Measurements from ENCODE around the gene B9D1. TPM values are rescaled to one million over a fixed set of nuclear protein-coding genes. Genes with fewer than 3 reads are reported as not detected.

B9D1 gene
- total RNA-seq, 1 donor, result 0.63 TPM

GRCh38 chr17:19331543-19332245 is 30.8 kb downstream of the B9D1 start:
- Histone ChIP-seq H3K4me3 (ENCODE audit: low read length) (no peak overlapping the region), H3K27me3 (ENCODE audit: insufficient read depth, low read length) (no peaks in the 10 kb centered on the region), H3K4me1 (ENCODE audit: insufficient read depth, low read length) (no peaks in the 10 kb centered on the region), H3K9me3 (ENCODE audit: low read depth, low read length) (no peaks in the 10 kb centered on the region)

- no peaks in the 10 kb centered on the region for H3K27me3 ChIP-seq (ENCODE audit: insufficient read depth, low read length)
Measured at GRCh38 chr17:19331134-19331533, 31.4 kb downstream of the B9D1 start.

GRCh38 chr17:19330271-19330670 is 32.3 kb downstream of the B9D1 start:
- Histone ChIP-seq H3K27me3 (ENCODE audit: insufficient read depth, low read length) (peaks cover 4% of the 10 kb centered on the region), H3K9me3 (ENCODE audit: low read depth, low read length) (peaks cover 8% of the 10 kb centered on the region), H3K4me3 (ENCODE audit: low read length) (no peak overlapping the region), H3K4me1 (ENCODE audit: insufficient read depth, low read length) (no peaks in the 10 kb centered on the region)

More at GRCh38 chr17:19331134-19331533, 31.4 kb downstream of the B9D1 start:
- H3K9me3 ChIP-seq (ENCODE audit: low read depth, low read length), result no peaks in the 10 kb centered on the region
- no peaks in the 10 kb centered on the region for H3K4me1 ChIP-seq (ENCODE audit: insufficient read depth, low read length)
- H3K4me3 ChIP-seq (ENCODE audit: low read length), result no peak overlapping the region

GRCh38 chr17:19329839-19330238 is 32.7 kb downstream of the B9D1 start:
- H3K4me3 ChIP-seq (ENCODE audit: low read length), result no peak overlapping the region
- H3K27me3 ChIP-seq (ENCODE audit: insufficient read depth, low read length), result peaks cover 8% of the 10 kb centered on the region
- no peaks in the 10 kb centered on the region for H3K4me1 ChIP-seq (ENCODE audit: insufficient read depth, low read length)
- peaks cover 10% of the 10 kb centered on the region for H3K9me3 ChIP-seq (ENCODE audit: low read depth, low read length)

GRCh38 chr17:19329136-19329535 is 33.4 kb downstream of the B9D1 start:
- no peak overlapping the region for H3K4me3 ChIP-seq (ENCODE audit: low read length)
- H3K4me1 ChIP-seq (ENCODE audit: insufficient read depth, low read length), result no peaks in the 10 kb centered on the region
- peaks cover 10% of the 10 kb centered on the region for H3K9me3 ChIP-seq (ENCODE audit: low read depth, low read length)
- peaks cover 8% of the 10 kb centered on the region for H3K27me3 ChIP-seq (ENCODE audit: insufficient read depth, low read length)

- Histone ChIP-seq H3K4me1 (ENCODE audit: insufficient read depth, low read length) (no peaks in the 10 kb centered on the region), H3K27me3 (ENCODE audit: insufficient read depth, low read length) (peaks cover 8% of the 10 kb centered on the region), H3K9me3 (ENCODE audit: low read depth, low read length) (peaks cover 10% of the 10 kb centered on the region), H3K4me3 (ENCODE audit: low read length) (no peak overlapping the region)
Measured at GRCh38 chr17:19328441-19329061, 34.0 kb downstream of the B9D1 start.

GRCh38 chr17:19327031-19327783 is 35.3 kb downstream of the B9D1 start:
- Histone ChIP-seq H3K9me3 (ENCODE audit: low read depth, low read length) (peaks cover 10% of the 10 kb centered on the region), H3K27me3 (ENCODE audit: insufficient read depth, low read length) (peaks cover 8% of the 10 kb centered on the region)

GRCh38 chr17:19325542-19325941 is 37.0 kb downstream of the B9D1 start:
- Histone ChIP-seq H3K27me3 (ENCODE audit: insufficient read depth, low read length) (peaks cover 14% of the 10 kb centered on the region), H3K9me3 (ENCODE audit: low read depth, low read length) (peaks cover 10% of the 10 kb centered on the region), H3K4me3 (ENCODE audit: low read length) (no peak overlapping the region), H3K4me1 (ENCODE audit: insufficient read depth, low read length) (no peaks in the 10 kb centered on the region)

More at GRCh38 chr17:19327031-19327783, 35.3 kb downstream of the B9D1 start:
- H3K4me3 ChIP-seq (ENCODE audit: low read length), result no peak overlapping the region
- no peaks in the 10 kb centered on the region for H3K4me1 ChIP-seq (ENCODE audit: insufficient read depth, low read length)

GRCh38 chr17:19322861-19323260 is 39.7 kb downstream of the B9D1 start:
- Histone ChIP-seq H3K4me3 (ENCODE audit: low read length) (no peak overlapping the region), H3K4me1 (ENCODE audit: insufficient read depth, low read length) (no peaks in the 10 kb centered on the region), H3K27me3 (ENCODE audit: insufficient read depth, low read length) (peaks cover 14% of the 10 kb centered on the region), H3K9me3 (ENCODE audit: low read depth, low read length) (peaks cover 10% of the 10 kb centered on the region)

- no peak overlapping the region for H3K4me3 ChIP-seq (ENCODE audit: low read length)
- peaks cover 10% of the 10 kb centered on the region for H3K9me3 ChIP-seq (ENCODE audit: low read depth, low read length)
- H3K27me3 ChIP-seq (ENCODE audit: insufficient read depth, low read length), result peaks cover 15% of the 10 kb centered on the region
- no peaks in the 10 kb centered on the region for H3K4me1 ChIP-seq (ENCODE audit: insufficient read depth, low read length)
Measured at GRCh38 chr17:19322129-19322505, 40.4 kb downstream of the B9D1 start.

GRCh38 chr17:19321481-19322128 is 40.9 kb downstream of the B9D1 start:
- H3K4me3 ChIP-seq (ENCODE audit: low read length), result no peak overlapping the region
- H3K4me1 ChIP-seq (ENCODE audit: insufficient read depth, low read length), result no peaks in the 10 kb centered on the region
- peaks cover 20% of the 10 kb centered on the region for H3K27me3 ChIP-seq (ENCODE audit: insufficient read depth, low read length)
- peaks cover 10% of the 10 kb centered on the region for H3K9me3 ChIP-seq (ENCODE audit: low read depth, low read length)

- Histone ChIP-seq H3K9me3 (ENCODE audit: low read depth, low read length) (peaks cover 8% of the 10 kb centered on the region), H3K4me1 (ENCODE audit: insufficient read depth, low read length) (no peaks in the 10 kb centered on the region), H3K4me3 (ENCODE audit: low read length) (no peak overlapping the region), H3K27me3 (ENCODE audit: insufficient read depth, low read length) (peaks cover 26% of the 10 kb centered on the region)
Measured at GRCh38 chr17:19320876-19321275, 41.6 kb downstream of the B9D1 start.

GRCh38 chr17:19319771-19320505 is 42.6 kb downstream of the B9D1 start:
- peaks cover 26% of the 10 kb centered on the region for H3K27me3 ChIP-seq (ENCODE audit: insufficient read depth, low read length)
- no peaks in the 10 kb centered on the region for H3K9me3 ChIP-seq (ENCODE audit: low read depth, low read length)
- no peak overlapping the region for H3K4me3 ChIP-seq (ENCODE audit: low read length)
- H3K4me1 ChIP-seq (ENCODE audit: insufficient read depth, low read length), result no peaks in the 10 kb centered on the region

GRCh38 chr17:19318611-19319010 is 43.9 kb downstream of the B9D1 start:
- Histone ChIP-seq H3K4me3 (ENCODE audit: low read length) (no peak overlapping the region), H3K27me3 (ENCODE audit: insufficient read depth, low read length) (peaks cover 25% of the 10 kb centered on the region), H3K9me3 (ENCODE audit: low read depth, low read length) (no peaks in the 10 kb centered on the region), H3K4me1 (ENCODE audit: insufficient read depth, low read length) (no peaks in the 10 kb centered on the region)

All from mononuclear cell (primary cell).